Stimulated activated CD4-positive, alpha-beta T cell treated with anti-CD3 and anti-CD28 coated beads, Interleukin-15, amount 100 ng/mL, for 48 hours (primary cell): ENCODE data around the gene DIAPH2.
"Not testable (repeated sequence)": the region's sequence is repeated elsewhere in the genome, so short reads cannot be mapped to it uniquely, and the experiment has no call there.

Source experiments
- DNase-seq, 2 donors: peaks; one replicate each; pipeline ENCODE4 v3.0.0-alpha.2; 2020; ENCODE audit warnings: low read depth in 2 of 2

Gene DIAPH2

DNA sequence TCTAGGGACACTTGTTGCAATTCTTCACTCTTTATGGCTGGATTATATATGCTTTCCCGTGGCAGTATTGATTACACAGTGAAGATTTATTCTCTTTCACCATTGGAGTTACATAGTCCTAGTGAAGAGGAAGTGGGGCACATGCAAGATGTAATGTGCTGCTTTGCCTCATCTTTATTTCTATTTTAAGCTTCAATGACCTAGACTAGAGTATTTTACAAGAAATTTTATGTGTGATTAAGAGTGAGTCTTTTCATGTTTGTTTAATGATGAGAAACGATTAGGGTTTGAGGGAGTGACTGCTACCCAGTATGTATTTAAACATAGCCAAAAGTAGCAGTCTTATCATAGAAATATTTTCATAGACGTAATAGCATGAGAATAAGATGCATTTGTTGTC lies 30.8 kb downstream of the DIAPH2 start:
- no peak for DNase-seq

DNA sequence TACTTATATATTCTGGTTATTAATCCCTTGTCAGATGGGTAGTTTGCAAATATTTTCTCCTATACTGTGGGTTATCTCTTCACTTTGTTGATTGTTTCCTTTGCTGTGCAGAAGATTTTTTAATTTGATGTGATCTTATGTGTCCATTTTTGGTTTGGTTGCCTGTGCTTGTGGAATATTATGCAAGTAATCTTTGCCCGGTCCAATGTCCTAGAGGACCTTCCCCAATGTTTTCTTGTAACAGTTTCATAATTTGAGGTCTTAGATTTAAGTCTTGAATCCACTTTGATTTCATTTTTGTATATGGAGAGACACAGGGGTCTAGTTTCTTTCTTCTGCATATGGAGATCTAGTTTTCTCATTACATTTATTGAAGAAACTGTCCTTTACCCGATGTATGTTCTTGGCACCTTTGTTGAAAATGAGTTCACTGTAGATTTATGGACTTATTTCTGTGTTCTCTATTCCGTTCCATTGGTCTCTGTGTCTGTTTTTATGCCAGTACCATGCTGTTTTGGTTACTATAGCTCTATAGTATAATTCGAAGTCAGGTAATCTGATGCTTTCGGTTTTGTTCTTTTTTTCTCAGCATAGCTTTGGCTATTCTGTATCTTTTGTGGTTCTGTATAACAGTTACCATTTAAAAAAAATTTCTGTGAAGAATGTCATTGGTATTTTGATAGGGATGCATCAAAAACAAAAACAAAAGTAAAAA lies 34.7 kb downstream of the DIAPH2 start:
- no peak for DNase-seq

DNA sequence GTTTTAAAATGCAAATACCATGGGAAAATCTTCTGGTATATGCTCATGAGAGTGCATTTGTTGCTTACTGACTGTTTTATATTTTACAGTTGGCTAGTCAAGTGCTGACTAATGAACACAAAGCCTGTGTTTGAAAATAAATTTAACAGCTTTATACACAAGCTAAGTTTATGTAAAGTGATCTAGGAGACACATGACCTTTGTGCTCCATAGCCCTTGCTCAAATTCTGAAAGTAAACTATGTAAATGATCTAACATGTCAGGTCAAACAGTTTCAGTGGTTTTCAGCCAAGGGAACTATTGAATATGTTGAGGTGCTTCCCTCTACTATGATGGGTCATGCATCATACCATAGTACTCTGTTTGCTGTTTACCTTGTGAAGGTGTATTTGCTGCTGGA lies 36.7 kb downstream of the DIAPH2 start:
- DNase-seq: no peak

DNA sequence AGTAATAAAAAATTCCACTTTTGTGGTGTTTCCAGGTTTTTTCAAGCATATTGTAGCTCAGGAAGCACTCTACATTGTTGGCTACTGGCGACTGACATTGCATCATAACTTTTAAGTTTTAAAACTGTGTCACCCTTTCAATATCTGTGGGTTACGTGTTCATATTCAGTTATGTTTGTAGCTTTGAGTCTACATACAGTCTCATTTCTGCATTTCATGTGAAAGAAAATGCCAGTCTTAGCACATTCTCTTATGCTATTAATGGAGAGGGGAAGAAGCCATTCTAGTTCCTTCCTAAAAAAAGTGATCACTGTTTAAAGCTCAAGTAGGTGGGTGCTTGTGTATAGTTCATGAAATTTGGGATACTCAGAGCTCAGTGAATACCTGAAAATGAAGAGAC lies 38.1 kb downstream of the DIAPH2 start:
- DNase-seq: no peak

DNA sequence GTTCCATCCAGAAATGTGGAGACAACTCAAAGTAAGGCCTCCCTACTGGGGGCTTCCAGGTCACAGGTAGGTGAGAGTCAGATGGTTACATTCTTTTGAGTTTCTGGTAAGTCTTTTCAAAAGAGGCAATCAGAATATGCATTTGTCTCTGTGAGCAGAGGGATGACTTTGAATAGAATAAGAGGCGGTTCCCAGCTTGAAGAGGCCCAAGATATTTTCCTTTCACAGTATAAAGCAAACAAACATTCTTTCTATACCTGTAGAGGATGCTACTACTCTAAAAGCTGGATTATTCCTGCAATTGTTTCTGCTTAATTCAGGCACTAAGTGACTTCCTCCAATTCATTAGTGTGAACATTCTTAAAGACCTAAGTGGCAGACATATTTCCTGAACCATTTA lies 44.4 kb downstream of the DIAPH2 start:
- no peak for DNase-seq

DNA sequence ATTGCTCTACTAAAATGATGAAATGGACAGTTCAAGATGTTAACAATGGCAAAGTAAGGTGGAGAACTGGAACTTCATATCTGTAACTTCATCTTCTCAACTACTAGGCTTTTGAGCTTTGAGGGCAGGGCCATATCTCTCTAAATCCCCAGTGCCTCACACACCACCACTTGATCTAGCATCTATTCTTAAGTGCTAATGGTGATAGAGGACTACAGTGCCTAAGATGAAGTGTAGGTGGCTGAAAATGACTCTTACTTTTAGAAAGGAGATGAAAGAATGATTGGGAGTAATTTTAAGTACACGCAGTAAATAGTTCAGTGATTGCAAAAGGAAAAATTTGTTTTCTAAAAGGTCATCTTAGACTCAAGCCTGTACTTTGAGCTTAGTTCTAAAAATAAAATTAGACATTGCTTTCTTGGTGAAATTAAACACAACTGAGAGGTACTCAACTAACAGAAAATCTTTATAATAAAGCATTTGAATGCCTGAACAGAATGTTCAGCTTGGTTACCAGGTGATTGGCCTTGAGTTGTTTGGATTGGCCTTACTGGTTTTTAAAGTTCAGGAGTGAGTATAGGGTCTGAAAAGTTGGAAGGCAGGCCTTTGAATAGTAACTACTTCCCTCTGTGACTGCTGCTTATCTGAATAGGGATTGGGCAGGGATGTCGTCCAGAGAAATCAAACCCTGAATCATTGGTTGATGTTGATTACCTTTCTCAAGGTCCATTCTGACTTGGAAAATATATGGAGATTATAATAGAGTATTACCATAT lies 45.4 kb downstream of the DIAPH2 start:
- no peak for DNase-seq

DNA sequence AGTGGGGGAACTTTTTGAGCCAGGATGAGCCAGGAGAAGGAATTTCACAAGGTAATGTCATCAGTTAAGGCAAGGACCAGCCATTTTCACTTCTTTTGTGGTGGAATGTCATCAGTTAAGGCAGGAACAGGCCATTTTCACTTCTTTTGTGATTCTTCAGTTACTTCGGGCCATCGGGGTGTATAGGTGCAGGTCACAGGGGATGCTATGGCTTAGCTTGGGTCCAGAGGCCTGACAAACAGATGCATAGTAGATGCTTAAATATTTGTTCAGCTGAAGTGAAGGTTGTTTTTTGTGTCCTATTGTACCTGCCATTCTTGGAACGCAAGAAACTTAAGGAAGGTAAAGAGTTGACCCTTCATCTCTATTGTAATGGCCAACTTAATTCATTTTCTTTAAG lies 46.4 kb downstream of the DIAPH2 start:
- DNase-seq: not testable (repeated sequence)

DNA sequence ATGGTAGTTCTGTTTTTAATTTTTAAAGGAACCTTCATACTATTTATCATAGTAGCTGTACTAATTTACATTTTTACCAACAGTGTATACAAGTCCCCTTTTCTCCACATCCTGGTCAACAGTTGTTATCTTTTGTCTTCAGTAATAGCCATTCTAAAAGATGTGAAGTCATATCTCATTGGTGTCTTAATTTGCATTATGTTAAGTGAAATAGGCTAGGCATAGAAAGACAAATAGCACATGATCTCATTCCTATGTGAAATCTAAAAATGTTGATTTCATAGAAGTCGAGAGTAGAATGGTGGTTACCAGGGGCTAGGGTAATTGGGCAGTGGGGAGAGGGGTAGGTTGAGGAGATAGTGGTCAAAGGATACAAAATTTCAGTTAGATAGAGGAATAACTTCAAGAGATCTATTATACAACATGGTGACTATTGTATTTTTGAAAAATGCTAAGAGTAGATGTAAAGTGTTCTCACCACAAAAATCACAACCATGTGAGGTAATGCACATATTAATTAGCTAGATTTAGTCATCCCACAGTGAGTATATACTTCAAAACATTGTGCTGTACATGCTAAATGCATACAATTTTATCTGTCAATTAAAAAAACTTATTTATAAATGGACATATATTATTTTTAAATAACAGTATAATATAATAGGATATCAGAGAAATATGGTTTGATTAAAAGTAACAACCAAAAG lies 58.9 kb downstream of the DIAPH2 start:
- DNase-seq: no peak

DNA sequence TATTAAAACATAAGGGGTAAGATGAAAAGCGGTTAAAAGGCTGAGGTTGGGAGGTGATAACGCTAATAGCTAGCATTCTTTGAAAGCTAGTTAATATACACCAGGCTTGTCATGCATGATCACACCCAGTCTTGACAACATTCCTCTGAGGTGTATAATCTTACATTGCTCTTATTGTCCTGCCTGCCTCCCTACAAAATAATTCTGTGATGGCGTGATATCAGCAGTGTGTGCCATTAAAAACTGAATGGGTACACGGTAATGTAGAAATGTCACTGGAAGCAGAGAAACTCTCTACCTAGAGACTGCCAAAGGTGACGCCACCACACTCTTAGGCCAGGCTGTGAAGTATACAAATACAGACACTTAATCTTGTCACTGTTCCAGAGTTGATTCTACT lies 68.1 kb downstream of the DIAPH2 start:
- DNase-seq: no peak

DNA sequence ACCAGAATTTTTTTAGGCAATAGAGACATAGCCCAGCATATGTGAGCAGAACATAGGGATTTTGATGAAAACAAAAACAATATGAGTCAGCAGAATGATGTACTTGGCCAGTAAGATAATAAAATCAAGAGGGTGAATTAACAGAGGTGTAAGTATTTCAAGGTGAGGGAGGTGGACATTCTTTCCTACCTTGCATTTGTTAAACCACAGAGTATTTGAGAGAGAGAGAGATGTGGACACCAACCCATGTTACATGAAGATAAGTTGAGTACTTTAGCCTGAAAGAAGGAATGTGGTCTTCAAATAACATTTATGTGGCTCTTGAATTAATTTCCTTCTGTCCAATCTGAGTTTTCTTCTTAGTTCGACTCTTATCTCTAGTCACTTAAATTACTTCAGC lies 68.6 kb downstream of the DIAPH2 start:
- DNase-seq: no peak

DNA sequence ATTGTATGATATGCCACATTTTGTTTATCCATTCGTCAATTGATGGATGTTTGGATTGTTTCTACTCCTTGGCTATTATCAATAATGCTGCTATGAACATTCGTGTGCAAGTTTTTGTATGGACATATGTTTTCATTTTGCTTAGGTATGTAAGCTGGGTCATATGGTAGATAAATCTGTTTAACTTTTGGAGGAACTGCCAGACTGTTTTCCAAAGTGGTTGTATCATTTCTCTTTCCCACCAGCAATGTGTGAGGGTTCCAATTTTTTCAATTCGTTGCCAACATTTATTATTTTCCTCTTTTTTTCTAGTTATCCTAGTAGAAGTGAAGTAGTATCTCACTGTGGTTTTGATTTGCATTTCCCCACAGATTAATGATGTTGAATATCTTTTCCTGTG lies 71.8 kb downstream of the DIAPH2 start:
- no peak for DNase-seq

DNA sequence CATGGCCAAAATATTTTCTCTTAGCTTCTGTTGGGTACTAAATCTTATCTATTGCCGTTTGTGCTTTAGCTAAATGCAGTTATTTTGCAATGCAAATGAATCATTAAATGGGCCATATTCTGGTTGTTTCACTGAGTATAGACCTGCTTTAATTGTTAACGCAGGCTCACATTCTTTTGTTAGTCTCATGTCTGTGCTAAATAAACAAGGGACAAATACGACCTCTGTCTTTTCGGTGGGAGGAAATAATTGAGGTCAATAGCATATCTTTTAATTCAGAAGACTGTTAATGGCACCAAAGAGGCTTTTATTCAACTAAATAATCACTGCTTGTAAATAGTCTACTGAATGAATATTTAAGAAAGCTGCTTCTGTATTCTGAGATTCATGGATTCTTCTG lies 76.9 kb downstream of the DIAPH2 start:
- no peak for DNase-seq

DNA sequence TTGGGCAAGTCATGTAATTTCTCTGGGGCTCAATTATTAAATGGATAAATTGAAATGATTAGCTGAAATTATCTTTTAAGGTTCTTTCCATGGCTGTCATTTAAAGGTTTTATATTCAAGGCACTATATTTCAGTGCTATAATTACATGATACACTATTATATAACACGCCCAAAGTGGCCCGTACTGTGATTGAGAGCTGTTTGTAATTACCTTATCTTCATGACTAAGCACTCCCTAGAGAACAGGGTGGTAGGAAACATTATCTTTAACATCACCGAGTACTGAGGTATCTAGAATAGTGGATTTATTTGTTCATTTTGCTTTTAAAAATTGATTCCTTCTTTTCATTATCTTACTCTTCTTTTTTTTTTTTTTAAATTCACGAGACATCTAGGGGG lies 79.0 kb downstream of the DIAPH2 start:
- no peak for DNase-seq

DNA sequence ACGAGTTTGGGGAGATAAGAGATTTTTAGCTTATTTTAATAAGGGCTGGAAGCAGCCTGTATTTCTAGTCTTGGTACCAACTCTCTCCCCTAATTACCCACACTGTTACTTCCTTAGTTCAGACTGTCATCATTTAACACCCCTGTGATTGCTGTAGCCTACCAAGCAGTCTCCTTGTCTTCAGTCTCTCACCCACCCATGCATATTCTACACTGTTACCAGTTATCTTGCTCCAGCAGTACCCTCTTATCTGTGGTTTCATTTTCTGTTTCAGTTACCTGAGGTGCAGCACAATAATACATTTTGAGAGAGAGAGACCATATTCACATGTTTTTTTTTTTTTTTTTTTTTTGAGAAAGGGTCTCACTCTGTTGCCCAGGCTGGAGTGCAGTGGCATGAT lies 80.2 kb downstream of the DIAPH2 start:
- DNase-seq: no peak

DNA sequence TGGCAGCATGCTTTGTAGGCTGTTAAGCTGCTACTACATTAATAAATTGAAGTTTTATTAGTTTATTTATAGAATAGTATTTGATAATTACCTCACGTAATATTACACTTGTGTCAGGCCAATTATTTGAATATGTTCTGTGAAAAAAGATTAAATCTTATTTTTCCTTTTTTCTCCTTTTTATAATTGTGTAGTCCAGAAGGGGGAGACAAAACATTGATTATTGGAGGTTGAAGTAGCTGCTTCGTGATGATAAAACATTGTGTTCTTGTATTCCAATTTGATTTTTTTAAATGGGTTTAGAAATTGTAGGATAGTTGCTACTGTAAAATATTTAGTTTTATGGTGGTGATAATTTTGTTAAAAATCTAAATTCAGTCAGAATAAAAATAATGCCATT lies 85.7 kb downstream of the DIAPH2 start:
- DNase-seq: no peak

DNA sequence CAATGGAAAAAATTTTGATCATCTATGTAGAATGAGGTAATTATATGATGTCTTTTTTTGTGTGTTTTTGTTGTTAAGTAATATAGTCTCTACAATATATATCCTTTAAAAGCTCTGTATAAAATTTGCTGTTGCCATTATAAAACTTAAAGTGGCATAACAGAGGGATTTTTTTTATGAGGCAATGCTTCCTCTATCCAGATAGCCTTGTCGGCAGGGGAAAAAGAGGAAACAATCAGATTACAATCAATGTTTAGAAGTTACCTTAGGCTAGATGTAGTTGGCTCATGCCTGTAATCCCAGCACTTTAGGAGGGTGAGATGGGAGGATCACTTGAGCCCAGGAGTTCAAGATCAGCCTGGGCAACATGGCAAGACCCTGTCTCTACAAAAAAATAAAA lies 86.8 kb downstream of the DIAPH2 start:
- DNase-seq: no peak

DNA sequence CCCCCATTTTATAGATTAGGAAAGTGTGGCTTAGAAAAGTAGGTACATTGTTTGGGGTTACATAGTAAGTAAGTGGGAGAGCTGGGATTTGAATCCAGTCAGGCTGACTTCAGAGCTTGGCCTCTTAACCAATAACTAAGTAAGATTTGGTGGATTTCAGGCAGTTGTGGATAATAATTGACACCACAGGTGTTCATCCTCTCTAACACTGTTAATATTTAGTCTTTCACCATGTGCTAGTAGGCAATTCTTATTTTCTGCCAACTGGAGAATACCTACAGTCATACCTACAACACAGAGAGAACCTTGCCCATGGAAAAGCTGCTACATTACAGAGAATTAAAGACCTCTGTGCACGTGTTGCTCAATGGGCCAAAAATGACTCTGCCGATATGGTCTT lies 89.5 kb downstream of the DIAPH2 start:
- DNase-seq: no peak

DNA sequence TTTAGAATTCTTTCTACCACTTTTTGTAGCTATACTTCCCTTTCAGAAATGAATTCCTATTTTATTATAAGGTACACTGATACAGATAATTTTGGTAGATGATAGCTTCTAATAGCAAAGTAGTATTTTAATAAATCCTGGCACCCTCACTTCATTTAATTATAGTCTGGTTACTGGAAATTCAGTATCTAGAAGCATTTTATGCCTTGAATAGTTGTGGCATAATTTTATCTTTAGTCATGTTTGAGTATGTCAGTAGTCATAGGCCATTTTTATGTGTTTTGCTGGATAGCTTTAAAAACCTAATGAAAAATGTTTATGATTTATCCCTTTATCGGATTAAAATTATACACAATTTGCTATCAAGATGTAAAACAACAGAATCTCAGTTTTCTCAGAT lies 92.3 kb downstream of the DIAPH2 start:
- no peak for DNase-seq

DNA sequence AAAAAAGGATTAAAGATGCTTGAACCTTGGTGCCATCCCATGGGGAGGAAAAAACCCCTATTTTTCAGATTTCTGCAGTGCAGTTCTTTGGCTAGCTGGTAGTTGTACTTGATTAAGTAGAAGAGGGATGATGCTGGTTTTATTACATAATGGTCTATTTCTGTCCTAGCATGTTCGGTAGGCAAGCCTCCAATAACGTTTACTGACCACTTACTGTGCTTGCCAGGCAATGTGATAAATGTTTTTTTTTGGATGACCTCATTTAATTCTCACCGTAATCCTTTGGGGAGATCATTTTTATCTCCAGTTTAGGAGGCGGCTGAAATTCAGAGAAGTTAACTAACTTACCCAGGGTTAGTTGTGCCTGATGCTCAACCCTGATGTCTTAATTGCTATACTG lies 106.9 kb downstream of the DIAPH2 start:
- no peak for DNase-seq

DNA sequence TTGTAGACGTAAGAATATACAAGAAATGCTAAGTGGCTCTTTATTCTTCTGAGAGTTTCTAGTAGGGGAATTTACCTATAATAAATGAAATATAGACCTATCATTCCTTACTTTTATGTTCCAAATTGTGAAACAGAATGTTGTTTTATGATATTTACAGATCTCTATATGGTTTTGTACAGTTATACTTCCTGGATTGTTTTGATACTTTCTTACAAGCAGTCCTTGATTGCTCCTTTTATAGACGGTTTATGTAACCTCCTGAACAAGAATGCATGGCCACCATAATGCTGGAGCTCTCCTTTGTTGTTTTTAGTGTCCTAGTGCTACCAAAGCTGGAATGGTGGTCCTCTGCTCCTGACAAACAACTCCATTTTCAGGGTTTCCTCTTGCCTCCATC lies 107.4 kb downstream of the DIAPH2 start:
- no peak for DNase-seq

DNA sequence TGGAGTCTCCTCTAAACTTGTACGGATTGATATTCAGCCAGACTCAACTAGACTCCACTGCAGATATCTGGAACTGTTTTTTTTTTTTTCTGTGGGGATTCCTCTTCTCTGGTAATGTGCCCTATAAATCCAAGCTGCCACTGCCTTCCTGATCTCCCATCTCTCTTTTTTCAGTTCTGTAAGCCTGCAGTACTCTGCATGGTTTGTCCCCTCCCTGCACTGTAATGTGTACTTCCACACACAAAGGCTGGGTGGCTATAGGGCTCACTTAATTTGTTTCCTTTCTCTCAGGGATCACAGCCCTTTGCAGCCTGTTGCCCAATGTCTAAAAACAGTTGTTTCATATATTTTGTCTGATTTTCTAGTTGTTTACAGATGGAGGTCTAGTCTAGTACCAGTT lies 114.3 kb downstream of the DIAPH2 start:
- DNase-seq: no peak

DNA sequence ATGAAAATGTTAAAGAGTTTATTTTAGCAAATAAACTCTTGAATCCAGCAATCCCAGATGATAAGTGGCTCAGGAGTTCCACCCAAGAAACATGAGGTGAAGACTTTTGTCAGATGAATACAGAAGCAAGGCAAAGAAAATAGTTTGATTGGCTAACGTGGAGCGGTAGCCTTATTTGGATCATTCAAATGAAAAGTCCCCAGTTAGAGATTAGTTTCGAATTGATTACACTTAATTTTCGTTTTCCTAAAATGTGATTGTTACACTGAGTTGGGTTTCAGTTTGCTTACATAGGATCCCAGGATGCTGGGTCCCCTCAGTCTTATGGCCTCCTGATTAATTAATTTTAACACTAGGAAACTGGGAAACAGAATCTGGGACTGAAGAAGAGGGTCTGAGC lies 122.7 kb downstream of the DIAPH2 start:
- no peak for DNase-seq

DNA sequence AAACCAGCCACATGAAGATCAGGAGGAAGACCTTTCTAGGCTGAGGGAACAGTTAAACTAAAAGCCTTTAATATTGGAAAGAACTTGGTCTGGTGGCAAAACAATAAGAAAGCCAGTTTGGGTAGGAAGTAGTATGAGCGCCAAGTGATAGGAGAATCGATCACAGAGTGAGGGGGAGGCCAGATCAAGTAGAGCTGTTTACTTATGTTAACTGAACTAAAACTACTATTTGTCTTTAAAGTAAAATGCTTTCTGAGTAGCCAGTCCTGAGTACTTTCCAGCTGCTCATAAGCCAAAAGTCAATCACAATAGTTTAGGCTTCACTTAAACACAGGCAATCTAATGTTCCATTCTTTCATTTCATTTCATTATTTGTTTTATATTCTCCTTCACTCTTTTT lies 136.3 kb downstream of the DIAPH2 start:
- DNase-seq: no peak
